Uterus (tissue), 4 donors: ENCODE results near the gene EXOSC3. TPM values are rescaled to one million over a fixed set of nuclear protein-coding genes. Genes with fewer than 3 reads are reported as not detected.

Source experiments
- DNase-seq, 2 donors: peaks; one replicate each; pipeline ENCODE4 v3.0.0-alpha.2; 2019 to 2020
- H3K27ac ChIP-seq, 2 donors: fragments of 200-600 bp; sonication (generic); 1 replicate in 1 of 2; 2 replicates in 1 of 2; pipeline ENCODE4 v1.5.1; 2016 to 2018
- H3K27me3 ChIP-seq, 2 donors: fragments of 200-600 bp; sonication (generic); one replicate each; pipeline ENCODE4 v1.5.1; 2018 to 2019; ENCODE audit warnings: control low read depth in 1 of 2
- H3K36me3 ChIP-seq, 2 donors: fragments of 200-600 bp; sonication (generic); one replicate each; pipeline ENCODE4 v1.5.1; 2019; ENCODE audit warnings: control low read depth in 1 of 2
- H3K4me1 ChIP-seq, 2 donors: fragments of 200-600 bp; sonication (generic); one replicate each; pipeline ENCODE4 v1.5.1; 2018 to 2019; ENCODE audit warnings: control low read depth in 1 of 2
- H3K4me3 ChIP-seq, 2 donors: fragments of 200-600 bp; sonication (generic); 1 replicate in 1 of 2; 2 replicates in 1 of 2; pipeline ENCODE4 v1.5.1; 2018 to 2019; ENCODE audit warnings: mild to moderate bottlenecking in 1 of 2
- H3K9me3 ChIP-seq, 2 donors: fragments of 200-600 bp; sonication (generic); one replicate each; pipeline ENCODE4 v1.5.1; 2019; ENCODE audit warnings: control low read depth in 1 of 2
- POLR2A ChIP-seq, 2 donors: fragments of 450-650 bp; IDR thresholded peaks; one replicate each; pipeline ENCODE4 v1.6.1; 2016; ENCODE audit warnings: antibody characterized with exemption in 2 of 2, mild to moderate bottlenecking in 1 of 2, moderate library complexity in 1 of 2
- intact Hi-C: fragments of 100-400 bp; cut with DNase I; formaldehyde crosslinking; loops from one replicate; pipeline ENCODE4 v1.15.1; 2023; ENCODE audit warnings: low total_unique reads
- total RNA-seq, 4 donors: library from RNA; depleted of rRNA in 3 of 4; stranded (reverse); fragments of >200 nt in 3 of 4; gene quantifications; one replicate each; pipeline versions ENCODE4 v1.1.0 to v1.2.4, GENCODE V29; 2014 to 2023
- TF ChIP-seq, protein P1 (sequence below), 4 experiments: fragments of 200-600 bp in 2 of 4; fragments of 450-650 bp in 2 of 4; sonication (generic) in 2 of 4; IDR thresholded peaks; one replicate each; pipeline ENCODE4 v1.5.1; 2016 to 2019; ENCODE audit warnings: antibody characterized with exemption in 4 of 4, mild to moderate bottlenecking in 2 of 4, moderate library complexity in 1 of 4
- donor health status: DM: yes; HTN: yes; CAD: no.

Gene EXOSC3
- total RNA-seq, 4 donors from 2014 or later, result 12.4 to 66.6 (median 33.5) TPM

DNA sequence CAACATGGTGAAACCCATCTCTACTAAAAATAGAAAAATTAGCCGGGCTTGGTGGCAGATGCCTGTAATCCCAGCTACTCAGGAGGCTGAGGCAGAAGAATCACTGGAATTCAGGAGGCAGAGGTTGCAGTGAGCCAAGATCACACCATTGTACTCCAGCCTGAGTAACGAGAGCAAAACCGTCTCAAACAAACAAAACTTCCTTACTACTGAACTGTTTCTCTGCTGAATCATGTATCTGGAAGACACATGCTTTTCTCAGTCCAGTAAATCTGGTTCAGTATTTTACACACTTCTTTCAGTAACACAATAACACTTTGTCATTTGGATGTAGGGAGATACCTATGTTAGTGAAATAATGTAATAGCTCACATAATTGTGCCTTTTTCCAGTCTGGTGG is 23.4 kb downstream of the EXOSC3 start:
- Histone ChIP-seq H3K36me3 (no peaks in the 10 kb centered on the region), H3K27me3 (no peaks in the 10 kb centered on the region), H3K4me1 (no peaks in the 10 kb centered on the region), H3K27ac (no peak overlapping the region), H3K9me3 (no peaks in the 10 kb centered on the region), H3K4me3 (no peak overlapping the region)
- TF ChIP-seq POLR2A (IDR thresholded peaks at IDR 0.05), result no peak
- TF ChIP-seq, protein P1, sequence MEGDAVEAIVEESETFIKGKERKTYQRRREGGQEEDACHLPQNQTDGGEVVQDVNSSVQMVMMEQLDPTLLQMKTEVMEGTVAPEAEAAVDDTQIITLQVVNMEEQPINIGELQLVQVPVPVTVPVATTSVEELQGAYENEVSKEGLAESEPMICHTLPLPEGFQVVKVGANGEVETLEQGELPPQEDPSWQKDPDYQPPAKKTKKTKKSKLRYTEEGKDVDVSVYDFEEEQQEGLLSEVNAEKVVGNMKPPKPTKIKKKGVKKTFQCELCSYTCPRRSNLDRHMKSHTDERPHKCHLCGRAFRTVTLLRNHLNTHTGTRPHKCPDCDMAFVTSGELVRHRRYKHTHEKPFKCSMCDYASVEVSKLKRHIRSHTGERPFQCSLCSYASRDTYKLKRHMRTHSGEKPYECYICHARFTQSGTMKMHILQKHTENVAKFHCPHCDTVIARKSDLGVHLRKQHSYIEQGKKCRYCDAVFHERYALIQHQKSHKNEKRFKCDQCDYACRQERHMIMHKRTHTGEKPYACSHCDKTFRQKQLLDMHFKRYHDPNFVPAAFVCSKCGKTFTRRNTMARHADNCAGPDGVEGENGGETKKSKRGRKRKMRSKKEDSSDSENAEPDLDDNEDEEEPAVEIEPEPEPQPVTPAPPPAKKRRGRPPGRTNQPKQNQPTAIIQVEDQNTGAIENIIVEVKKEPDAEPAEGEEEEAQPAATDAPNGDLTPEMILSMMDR (IDR thresholded peaks at IDR 0.05), result no peak
- DNase-seq, result no peak
- intact Hi-C loops, result no loop called here

DNA sequence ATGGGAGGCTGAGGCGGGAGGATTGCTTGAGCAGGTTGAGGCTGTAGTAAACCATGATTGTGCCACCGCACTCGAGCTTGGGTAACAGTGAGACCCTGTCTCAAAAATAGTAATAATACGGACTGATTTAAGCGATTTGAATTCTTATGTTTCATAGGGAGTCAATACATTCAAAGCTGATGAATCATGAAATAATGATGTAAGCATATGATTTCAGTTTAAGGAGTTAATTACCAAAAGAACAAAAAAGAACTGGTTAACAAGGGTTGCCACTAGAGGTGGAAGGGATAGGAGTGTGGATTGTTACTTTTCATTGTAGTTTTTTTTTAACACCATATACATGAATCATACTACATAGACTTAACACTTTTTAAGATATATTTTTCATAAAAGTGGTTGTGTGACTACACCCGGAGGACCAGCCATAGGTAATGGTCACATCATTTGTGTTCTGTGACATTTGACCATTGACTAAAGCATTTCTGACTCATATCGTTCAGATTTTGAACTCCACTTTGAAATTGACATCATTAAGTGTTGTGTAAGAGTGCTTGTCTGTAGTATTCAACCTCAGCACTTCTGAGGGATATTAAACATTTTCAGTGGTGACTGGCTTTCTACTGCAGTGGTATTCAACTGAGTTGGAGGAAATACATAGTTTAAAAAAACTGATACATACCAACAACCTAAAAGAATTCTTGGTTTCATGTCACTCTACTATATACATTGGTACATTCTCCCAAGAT is 24.3 kb downstream of the EXOSC3 start:
- Histone ChIP-seq H3K27me3 (no peaks in the 10 kb centered on the region), H3K27ac (no peak overlapping the region), H3K9me3 (no peaks in the 10 kb centered on the region), H3K36me3 (no peaks in the 10 kb centered on the region), H3K4me3 (no peak overlapping the region), H3K4me1 (no peaks in the 10 kb centered on the region)
- DNase-seq, result no peak
- intact Hi-C loops, result no loop called here
- TF ChIP-seq, protein P1 (IDR thresholded peaks at IDR 0.05), result no peak
- no peak for TF ChIP-seq POLR2A (IDR thresholded peaks at IDR 0.05)

DNA sequence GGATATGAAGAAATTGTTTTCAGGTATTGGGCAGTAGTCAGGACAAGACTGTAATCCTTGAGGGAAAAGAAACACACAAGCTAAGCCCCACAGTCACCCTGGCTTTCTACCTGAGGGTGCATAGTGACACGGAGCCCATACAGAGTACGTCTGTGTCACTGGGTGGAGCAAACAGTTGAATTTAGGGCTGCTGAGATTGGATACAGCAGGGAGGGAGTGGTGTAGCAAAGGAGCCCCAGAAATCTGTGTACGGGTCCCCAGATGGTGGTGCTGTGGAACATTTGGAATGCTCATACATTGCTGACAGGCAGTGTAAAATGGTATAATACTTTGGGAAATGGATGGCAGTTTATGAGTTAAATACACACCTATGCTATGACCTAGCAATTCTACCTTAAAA is 26.1 kb downstream of the EXOSC3 start:
- H3K27ac ChIP-seq, result no peak overlapping the region
- intact Hi-C loops, result no loop called here
- no peaks in the 10 kb centered on the region for H3K36me3 ChIP-seq
- no peak for DNase-seq
- TF ChIP-seq, protein P1 (IDR thresholded peaks at IDR 0.05), result no peak
- TF ChIP-seq POLR2A (IDR thresholded peaks at IDR 0.05), result no peak
- no peak overlapping the region for H3K4me3 ChIP-seq
- no peaks in the 10 kb centered on the region for H3K27me3 ChIP-seq
- no peaks in the 10 kb centered on the region for H3K9me3 ChIP-seq
- no peaks in the 10 kb centered on the region for H3K4me1 ChIP-seq

GRCh38 chr9:37753489-37754190 is 31.2 kb downstream of the EXOSC3 start, which contains the start of gene TRMT10B:
TSS of gene TRMT10B (plus strand) at chr9:37753805. CDS start at chr9:37761932, 8,127 bp downstream.
- peak; percentile 62 to 69 for DNase-seq
- Histone ChIP-seq H3K4me1 (no peaks in the 10 kb centered on the region), H3K36me3 (no peaks in the 10 kb centered on the region), H3K4me3 (peak within 1 kb of the TSS; percentile 64 to 97), H3K27me3 (no peaks in the 10 kb centered on the region), H3K9me3 (no peaks in the 10 kb centered on the region), H3K27ac (peak within 1 kb of the TSS; percentile 82 to 91)
- intact Hi-C loops, result no loop called here
- peak in 1 of 2 donors; percentile 30 for TF ChIP-seq POLR2A (IDR thresholded peaks at IDR 0.05)
- TF ChIP-seq, protein P1 (IDR thresholded peaks at IDR 0.05), result peak in 1 of 4 experiments; percentile 9
